Epithelial cell of esophagus (primary cell): ENCODE results near the gene EIF4B.
A peak's percentile ranks its signal among the peaks of the same experiment; 100 is the strongest.

Source experiments
- DNase-seq: peaks from one replicate; pipeline ENCODE4 v3.0.0; 2010; ENCODE audit warnings: low read depth
- H3K4me3 ChIP-seq: 2 replicates; pipeline ENCODE4 v1.5.1; 2011; ENCODE audit warnings: mild to moderate bottlenecking, low read length, control low read depth
- CTCF ChIP-seq: IDR thresholded peaks from 2 replicates; pipeline ENCODE4 v1.5.1; 2011; ENCODE audit warnings: low read depth, mild to moderate bottlenecking, low read length, control low read depth, inconsistent platforms; ENCODE audit not compliant: insufficient read depth; ENCODE audit errors: missing control alignments

Gene EIF4B

GRCh38 chr12:53046655-53047220 lies 40.5 kb downstream of the EIF4B start:
- DNase-seq = peak; percentile 59
- TF ChIP-seq CTCF = no peak
- H3K4me3 ChIP-seq = peak overlapping the region; percentile 69

GRCh38 chr12:53047221-53048032 lies 41.2 kb downstream of the EIF4B start:
- no peak for TF ChIP-seq CTCF
- H3K4me3 ChIP-seq = peak overlapping the region; percentile 69
- DNase-seq = peak; percentile 51

- peak overlapping the region; percentile 21 for H3K4me3 ChIP-seq
- DNase-seq = peak; percentile 19
- peak; percentile 32 for TF ChIP-seq CTCF
These were observed 42.0 kb downstream of the EIF4B start for GRCh38 chr12:53048033-53048779.

DNA sequence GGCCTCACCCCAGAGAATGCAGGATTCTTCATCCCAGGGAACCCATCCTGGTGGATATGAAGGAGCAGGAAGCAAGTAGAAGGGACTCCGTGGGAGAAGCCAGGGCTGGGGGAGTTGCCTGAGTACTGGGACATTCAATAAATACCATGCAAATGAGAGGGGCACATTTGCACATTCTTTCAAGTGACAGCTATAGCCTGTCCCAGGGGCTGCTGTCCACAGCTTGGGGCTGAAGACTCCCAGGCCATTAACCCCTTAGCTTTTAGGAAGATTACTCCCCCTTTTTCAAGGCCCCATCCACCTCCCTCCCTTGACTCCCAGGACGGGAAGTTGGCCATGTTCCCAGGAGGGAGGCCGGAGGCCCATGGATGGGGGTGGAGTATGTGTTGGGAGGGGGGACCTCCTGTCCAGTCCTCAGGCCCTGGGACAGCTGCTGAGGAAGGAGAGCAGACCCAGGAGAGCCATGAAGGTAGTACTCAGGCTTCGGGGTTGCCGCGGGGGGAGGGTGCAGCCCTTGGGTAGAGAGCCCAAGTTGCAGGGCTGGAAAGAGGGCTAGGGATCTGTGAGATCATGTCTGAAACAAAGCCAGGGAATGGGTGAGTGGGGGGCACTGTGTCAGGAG lies 42.6 kb downstream of the EIF4B start:
- no peak for TF ChIP-seq CTCF
- DNase-seq = no peak
- H3K4me3 ChIP-seq = no peak overlapping the region

GRCh38 chr12:53049571-53050318 lies 43.5 kb downstream of the EIF4B start, which contains the start of gene TNS2:
Gene TNS2, plus strand, starts transcription at chr12:53050065. Its CDS starts 121 bp downstream, at chr12:53050186.
- peak; percentile 39 for DNase-seq
- TF ChIP-seq CTCF = no peak
- peak within 1 kb of the TSS; percentile 10 for H3K4me3 ChIP-seq

DNA sequence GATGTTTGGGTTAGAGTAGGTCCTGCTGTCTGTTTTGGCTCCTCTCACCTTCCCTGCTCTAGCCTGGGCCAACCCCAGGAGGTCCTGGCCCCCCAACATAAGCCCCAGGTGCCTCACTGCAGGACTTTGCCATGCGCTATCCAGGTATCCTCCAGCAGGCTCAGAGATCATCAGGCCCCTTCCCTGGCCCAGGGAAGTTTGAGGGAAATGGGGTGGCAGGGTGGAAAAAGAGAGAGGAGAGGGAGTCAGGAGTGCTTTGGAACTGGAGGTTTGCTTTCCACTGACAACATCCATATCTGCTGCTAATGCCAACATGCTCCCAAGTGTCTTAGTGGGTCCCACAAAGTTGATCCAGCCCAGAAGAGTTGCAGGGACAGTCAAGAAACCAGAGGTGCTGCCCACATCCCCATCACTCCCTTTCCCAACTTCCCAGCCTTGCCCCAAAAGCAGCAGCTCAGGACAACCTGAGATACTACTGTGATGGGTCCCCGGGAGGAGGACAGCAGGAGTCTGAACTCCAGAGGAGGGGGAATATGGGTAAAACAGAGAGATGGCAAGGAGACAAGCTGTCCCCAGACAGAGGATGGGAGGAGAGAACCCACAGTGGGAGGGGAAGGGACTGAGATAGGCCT lies 44.3 kb downstream of the EIF4B start:
- H3K4me3 ChIP-seq = no peak overlapping the region

More for the DNA sequence above, 44.3 kb downstream of the EIF4B start:
- DNase-seq = no peak
- TF ChIP-seq CTCF = no peak
